Measurements from ENCODE around the gene KLHL20. TPM values are rescaled to one million over a fixed set of nuclear protein-coding genes. Genes with fewer than 3 reads are reported as not detected.
"Not testable (repeated sequence)": the region's sequence is repeated elsewhere in the genome, so short reads cannot be mapped to it uniquely, and the experiment has no call there.

Gene KLHL20
- total RNA-seq, 1 donor from 2014 or later: 25.4 TPM

- Histone ChIP-seq H3K9ac (ENCODE audit: low read length) (no peak overlapping the region), H3K4me1 (ENCODE audit: insufficient read depth, low read length) (no peaks in the 10 kb centered on the region), H3K9me3 (ENCODE audit: insufficient read depth, low read depth, low read length) (no peaks in the 10 kb centered on the region), H3K27me3 (ENCODE audit: insufficient read depth, low read length) (no peaks in the 10 kb centered on the region), H2AFZ (ENCODE audit: low read depth, low read length) (no peak overlapping the region), H3K79me2 (ENCODE audit: insufficient read depth, low read length) (no peaks in the 10 kb centered on the region), H3K4me3 (ENCODE audit: insufficient read depth, low read depth, low read length) (no peak overlapping the region), H3K4me2 (ENCODE audit: low read length) (no peak overlapping the region), H3K27ac (ENCODE audit: low read depth, low read length) (no peak overlapping the region), H3K36me3 (ENCODE audit: insufficient read depth, low read length) (peaks cover 2% of the 10 kb centered on the region), H4K20me1 (ENCODE audit: insufficient read depth, low read length) (no peaks in the 10 kb centered on the region)
- H3K27ac Mint-ChIP-seq (ENCODE audit: unreplicated experiment): no peak overlapping the region
- DNase-seq (ENCODE audit: low read depth) (no peak), FAIRE-seq (no peak)
- H3K9me3 Mint-ChIP-seq (ENCODE audit: unreplicated experiment): peaks cover 5% of the 10 kb centered on the region
- peaks cover 8% of the 10 kb centered on the region for H3K36me3 Mint-ChIP-seq (ENCODE audit: low read depth, unreplicated experiment)
- TF ChIP-seq EZH2 (IDR thresholded peaks at IDR 0.05; ENCODE audit: insufficient read depth, low read length) (no peak), CTCF (IDR thresholded peaks at IDR 0.05; ENCODE audit: insufficient read depth, low read depth, low read length) (no peak)
- H3K27me3 Mint-ChIP-seq (ENCODE audit: low read depth, unreplicated experiment): no peaks in the 10 kb centered on the region
- H3K4me1 Mint-ChIP-seq (ENCODE audit: low read depth, unreplicated experiment): no peaks in the 10 kb centered on the region
- no peak overlapping the region for H3K4me3 Mint-ChIP-seq (ENCODE audit: unreplicated experiment)
Measured at GRCh38 chr1:173768206-173768605, 53.4 kb downstream of the KLHL20 start.

GRCh38 chr1:173768827-173769226 is 54.0 kb downstream of the KLHL20 start:
- DNase-seq (ENCODE audit: low read depth) (no peak), FAIRE-seq (no peak)
- H3K27ac Mint-ChIP-seq (ENCODE audit: unreplicated experiment): no peak overlapping the region
- H3K4me3 ChIP-seq (ENCODE audit: insufficient read depth, low read depth, low read length): no peak overlapping the region
- no peaks in the 10 kb centered on the region for H3K4me1 Mint-ChIP-seq (ENCODE audit: low read depth, unreplicated experiment)
- H3K9ac ChIP-seq (ENCODE audit: low read length): no peak overlapping the region
- no peaks in the 10 kb centered on the region for H3K79me2 ChIP-seq (ENCODE audit: insufficient read depth, low read length)
- H3K9me3 ChIP-seq (ENCODE audit: insufficient read depth, low read depth, low read length): no peaks in the 10 kb centered on the region
- H2AFZ ChIP-seq (ENCODE audit: low read depth, low read length): no peak overlapping the region
- no peak overlapping the region for H3K4me2 ChIP-seq (ENCODE audit: low read length)
- H3K27me3 Mint-ChIP-seq (ENCODE audit: low read depth, unreplicated experiment): no peaks in the 10 kb centered on the region
- H3K4me1 ChIP-seq (ENCODE audit: insufficient read depth, low read length): no peaks in the 10 kb centered on the region
- H3K36me3 Mint-ChIP-seq (ENCODE audit: low read depth, unreplicated experiment): peaks cover 8% of the 10 kb centered on the region
- H3K27me3 ChIP-seq (ENCODE audit: insufficient read depth, low read length): no peaks in the 10 kb centered on the region
- H3K4me3 Mint-ChIP-seq (ENCODE audit: unreplicated experiment): no peak overlapping the region
- no peak for TF ChIP-seq EZH2 (IDR thresholded peaks at IDR 0.05; ENCODE audit: insufficient read depth, low read length)
- H3K9me3 Mint-ChIP-seq (ENCODE audit: unreplicated experiment): peaks cover 1% of the 10 kb centered on the region
- H4K20me1 ChIP-seq (ENCODE audit: insufficient read depth, low read length): no peaks in the 10 kb centered on the region
- no peak overlapping the region for H3K27ac ChIP-seq (ENCODE audit: low read depth, low read length)
- H3K36me3 ChIP-seq (ENCODE audit: insufficient read depth, low read length): peaks cover 2% of the 10 kb centered on the region

GRCh38 chr1:173770330-173770729 is 55.5 kb downstream of the KLHL20 start:
- H3K27ac Mint-ChIP-seq (ENCODE audit: unreplicated experiment); H2AFZ ChIP-seq (ENCODE audit: low read depth, low read length); H3K4me1 ChIP-seq (ENCODE audit: insufficient read depth, low read length); H3K4me3 Mint-ChIP-seq (ENCODE audit: unreplicated experiment); H3K4me3 ChIP-seq (ENCODE audit: insufficient read depth, low read depth, low read length); H4K20me1 ChIP-seq (ENCODE audit: insufficient read depth, low read length); H3K27me3 Mint-ChIP-seq (ENCODE audit: low read depth, unreplicated experiment); H3K36me3 Mint-ChIP-seq (ENCODE audit: low read depth, unreplicated experiment); H3K27ac ChIP-seq (ENCODE audit: low read depth, low read length); H3K9ac ChIP-seq (ENCODE audit: low read length); H3K9me3 Mint-ChIP-seq (ENCODE audit: unreplicated experiment); H3K4me1 Mint-ChIP-seq (ENCODE audit: low read depth, unreplicated experiment); H3K27me3 ChIP-seq (ENCODE audit: insufficient read depth, low read length); H3K4me2 ChIP-seq (ENCODE audit: low read length); H3K36me3 ChIP-seq (ENCODE audit: insufficient read depth, low read length); FAIRE-seq; DNase-seq (ENCODE audit: low read depth); H3K79me2 ChIP-seq (ENCODE audit: insufficient read depth, low read length); H3K9me3 ChIP-seq (ENCODE audit: insufficient read depth, low read depth, low read length): not testable (repeated sequence)

- Histone ChIP-seq H4K20me1 (ENCODE audit: insufficient read depth, low read length) (no peaks in the 10 kb centered on the region), H3K36me3 (ENCODE audit: insufficient read depth, low read length) (peaks cover 3% of the 10 kb centered on the region), H3K9me3 (ENCODE audit: insufficient read depth, low read depth, low read length) (no peaks in the 10 kb centered on the region), H3K4me1 (ENCODE audit: insufficient read depth, low read length) (no peaks in the 10 kb centered on the region), H3K27me3 (ENCODE audit: insufficient read depth, low read length) (no peaks in the 10 kb centered on the region), H2AFZ (ENCODE audit: low read depth, low read length) (no peak overlapping the region), H3K4me3 (ENCODE audit: insufficient read depth, low read depth, low read length) (no peak overlapping the region), H3K9ac (ENCODE audit: low read length) (no peak overlapping the region), H3K27ac (ENCODE audit: low read depth, low read length) (no peak overlapping the region), H3K4me2 (ENCODE audit: low read length) (no peak overlapping the region), H3K79me2 (ENCODE audit: insufficient read depth, low read length) (no peaks in the 10 kb centered on the region)
- no peak for TF ChIP-seq EZH2 (IDR thresholded peaks at IDR 0.05; ENCODE audit: insufficient read depth, low read length)
- TF ChIP-seq CTCF (IDR thresholded peaks at IDR 0.05; ENCODE audit: insufficient read depth, low read depth, low read length): no peak
- peaks cover 18% of the 10 kb centered on the region for H3K36me3 Mint-ChIP-seq (ENCODE audit: low read depth, unreplicated experiment)
- H3K9me3 Mint-ChIP-seq (ENCODE audit: unreplicated experiment): no peaks in the 10 kb centered on the region
- DNase-seq (ENCODE audit: low read depth) (no peak), FAIRE-seq (no peak)
- no peak overlapping the region for H3K27ac Mint-ChIP-seq (ENCODE audit: unreplicated experiment)
- no peak overlapping the region for H3K4me3 Mint-ChIP-seq (ENCODE audit: unreplicated experiment)
- no peaks in the 10 kb centered on the region for H3K27me3 Mint-ChIP-seq (ENCODE audit: low read depth, unreplicated experiment)
- H3K4me1 Mint-ChIP-seq (ENCODE audit: low read depth, unreplicated experiment): no peaks in the 10 kb centered on the region
Measured at GRCh38 chr1:173771560-173771959, 56.8 kb downstream of the KLHL20 start.

All from astrocyte (in vitro differentiated cells and primary cell).